Measurements from ENCODE around the gene CANX.

DNA sequence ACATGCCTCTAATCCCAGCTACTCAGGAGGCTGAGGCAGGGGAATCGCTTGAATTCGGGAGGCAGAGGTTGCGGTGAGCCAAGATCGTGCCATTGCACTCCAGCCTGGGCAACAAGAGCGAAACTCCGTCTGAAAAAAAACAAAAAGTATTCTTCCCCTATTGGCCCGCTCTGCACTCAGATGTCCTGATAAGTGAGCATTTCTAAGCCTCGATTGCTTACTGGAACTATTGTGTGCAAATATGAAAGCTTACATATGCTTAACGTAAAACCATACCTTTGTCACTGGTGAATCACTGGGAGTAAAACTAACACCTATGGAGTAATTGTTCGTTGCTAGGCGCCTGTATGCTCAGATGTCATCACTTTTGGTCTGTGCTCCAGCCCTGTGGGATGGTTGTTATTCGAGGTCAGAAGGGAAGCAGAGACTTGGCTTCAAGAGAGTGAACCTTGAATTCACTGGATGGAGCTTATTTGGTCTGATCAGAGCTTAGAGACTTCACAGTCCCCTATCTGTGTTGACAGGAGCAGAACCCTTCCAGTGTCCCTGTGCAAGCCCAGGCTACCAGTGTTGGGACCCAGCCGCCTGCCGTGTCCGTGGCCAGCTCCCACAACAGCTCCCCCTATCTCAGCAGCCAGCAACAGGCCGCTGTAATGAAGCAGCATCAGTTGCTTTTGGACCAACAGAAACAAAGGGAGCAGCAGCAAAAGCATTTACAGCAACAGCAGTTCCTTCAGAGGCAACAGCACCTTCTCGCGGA lies 69.7 kb downstream of the CANX start:
- no peak for TF ChIP-seq CTCF (conservative IDR thresholded peaks at IDR 0.05; ENCODE audit: low read length)
- no peak for TF ChIP-seq EZH2phosphoT487 (IDR thresholded peaks at IDR 0.05; ENCODE audit: borderline replicate concordance, low read depth, low read length)
